Endothelial cell of umbilical vein (primary cell): ENCODE data around the gene JMJD7. TPM values are rescaled to one million over a fixed set of nuclear protein-coding genes. Genes with fewer than 3 reads are reported as not detected.

Experiments used
- BruUV-seq: library from RNA; stranded (reverse); fragments of 400-500 nt; replicated peaks from 2 replicates; lab custom pipeline; 2021; lab: Mats Ljungman, UMichigan
- CTCF ChIA-PET: fragments of 300-600, 350-600 bp; sonication (Branson Sonifier 250); formaldehyde crosslinking; loops from one replicate; lab custom pipeline; 2021; ENCODE audit warnings: antibody characterized with exemption, inconsistent platforms; lab: Charles Lee
- POLR2A ChIA-PET: fragments of 300-600, 350-600 bp; sonication (Branson Sonifier 250); formaldehyde crosslinking; loops from one replicate; lab custom pipeline; 2021; ENCODE audit warnings: antibody characterized with exemption, inconsistent platforms; lab: Charles Lee
- DNase-seq: peaks from one replicate; pipeline ENCODE4 v3.0.0-alpha.2; 2011; ENCODE audit warnings: low read depth, low spot score
- FAIRE-seq: peaks from 2 replicates; lab custom pipeline; 2011; peaks lifted over from hg19 to GRCh38; lab: Jason Lieb, UNC
- H2AFZ ChIP-seq: 2 replicates; pipeline ENCODE4 v1.6.0; 2012; ENCODE audit warnings: low read depth, low read length, control low read depth, inconsistent platforms
- H3K27ac ChIP-seq: 2 replicates; pipeline ENCODE4 v1.5.1; 2011; ENCODE audit warnings: low read depth, mild to moderate bottlenecking, control low read depth, low read length, moderate library complexity; ENCODE audit not compliant: insufficient read depth
- H3K27me3 ChIP-seq, 2 experiments: 2 replicates each; pipeline versions ENCODE4 v1.6.0 to v1.6.1; 2011; ENCODE audit warnings: low read length in 2 of 2, mixed read lengths in 1 of 2; ENCODE audit not compliant: control insufficient read depth in 2 of 2, insufficient read depth in 2 of 2
- H3K36me3 ChIP-seq, 2 experiments: 2 replicates in 1 of 2; 3 replicates in 1 of 2; pipeline ENCODE4 v1.5.1; 2011; ENCODE audit warnings: low read length in 2 of 2, mild to moderate bottlenecking in 1 of 2, moderate library complexity in 1 of 2; ENCODE audit not compliant: control insufficient read depth in 2 of 2, insufficient read depth in 2 of 2; ENCODE audit errors: extremely low read depth in 1 of 2
- H3K4me1 ChIP-seq: 3 replicates; pipeline ENCODE4 v1.5.1; 2011; ENCODE audit warnings: mild to moderate bottlenecking, low read length; ENCODE audit not compliant: control insufficient read depth, insufficient read depth; ENCODE audit errors: extremely low read depth
- H3K4me2 ChIP-seq: 2 replicates; pipeline ENCODE4 v1.6.1; 2011; ENCODE audit warnings: low read length, control low read depth, mixed read lengths; ENCODE audit not compliant: insufficient read depth
- H3K4me3 ChIP-seq, 3 experiments: fragments of 200-600 bp in 1 of 3; sonication (generic), shearing (Covaris generic) in 1 of 3; replicated peaks in 1 of 3; 2 replicates each; pipeline ENCODE4 v1.5.1; 2011 to 2016; ENCODE audit warnings: control low read depth in 3 of 3, low read length in 3 of 3, mild to moderate bottlenecking in 2 of 3, inconsistent platforms in 1 of 3, low read depth in 1 of 3, moderate library complexity in 1 of 3; ENCODE audit not compliant: insufficient read depth in 1 of 3
- H3K79me2 ChIP-seq: 2 replicates; pipeline ENCODE4 v1.6.0; 2012; ENCODE audit warnings: low read length, inconsistent platforms; ENCODE audit not compliant: control insufficient read depth, insufficient read depth
- H3K9ac ChIP-seq: replicated peaks from 2 replicates; pipeline ENCODE3; 2011; ENCODE audit warnings: low read length, control low read depth; ENCODE audit not compliant: insufficient read depth; ENCODE audit errors: extremely low read depth
- H3K9me1 ChIP-seq: replicated peaks from 3 replicates; pipeline ENCODE4 v1.6.0; 2011; ENCODE audit warnings: mild to moderate bottlenecking, low read length; ENCODE audit not compliant: control insufficient read depth, insufficient read depth; ENCODE audit errors: extremely low read depth
- H3K9me3 ChIP-seq: replicated peaks from 2 replicates; pipeline ENCODE4 v1.5.1; 2012; ENCODE audit warnings: low read length, inconsistent platforms; ENCODE audit not compliant: control insufficient read depth, insufficient read depth
- H4K20me1 ChIP-seq: replicated peaks from 2 replicates; pipeline ENCODE3; 2011; ENCODE audit warnings: mild to moderate bottlenecking, low read length; ENCODE audit not compliant: control insufficient read depth, insufficient read depth; ENCODE audit errors: extremely low read depth
- EZH2 ChIP-seq: IDR thresholded peaks from 2 replicates; pipeline ENCODE4 v1.6.1; 2012; ENCODE audit warnings: borderline replicate concordance, low read depth, mild to moderate bottlenecking, moderate library complexity, low read length, inconsistent platforms; ENCODE audit not compliant: severe bottlenecking
- FOS ChIP-seq: IDR thresholded peaks from 2 replicates; pipeline ENCODE4 v1.6.1; 2011; ENCODE audit warnings: mild to moderate bottlenecking, low read length, moderate library complexity, borderline replicate concordance; ENCODE audit not compliant: insufficient read depth
- GATA2 ChIP-seq: IDR thresholded peaks from 2 replicates; pipeline ENCODE4 v1.7.0; 2011; ENCODE audit warnings: low read depth, mild to moderate bottlenecking, moderate library complexity, mixed read lengths, low read length; ENCODE audit not compliant: insufficient read length, insufficient read depth
- JUN ChIP-seq: IDR thresholded peaks from 2 replicates; pipeline ENCODE4 v1.6.1; 2011; ENCODE audit warnings: borderline replicate concordance, low read depth; ENCODE audit not compliant: insufficient read length, insufficient read depth
- MYC ChIP-seq: IDR thresholded peaks from one replicate; pipeline ENCODE4 v1.6.1; 2011; ENCODE audit warnings: mild to moderate bottlenecking, low read depth, low read length
- POLR2A ChIP-seq: IDR thresholded peaks from 2 replicates; pipeline ENCODE4 v1.6.1; 2012; ENCODE audit warnings: low read depth, mild to moderate bottlenecking, control low read depth, low read length
- POLR2AphosphoS5 ChIP-seq: IDR thresholded peaks from 2 replicates; pipeline ENCODE4 v1.6.1; 2012; ENCODE audit warnings: low read depth, mild to moderate bottlenecking, control low read depth, low read length, moderate library complexity; ENCODE audit not compliant: insufficient read depth
- dilution Hi-C: fragments of 300-500 bp; cut with MboI; formaldehyde crosslinking; loops from one replicate; pipeline ENCODE4 v1.15.0; 2019; ENCODE audit warnings: low sequenced_read_pairs; ENCODE audit not compliant: extremely low pct_ligation_motif_present
- intact Hi-C: fragments of 100-400 bp; cut with micrococcal nuclease; formaldehyde crosslinking; loops from one replicate; pipeline ENCODE4 v1.10.0; 2022
- polyA plus RNA-seq, 4 experiments: library from polyadenylated mRNA; depleted of rRNA in 3 of 4; stranded (reverse) in 3 of 4; unstranded in 1 of 4; fragments of >200 nt; gene quantifications; 2 replicates each; pipeline versions ENCODE4 v1.2.1 to v1.2.3, GENCODE V29; 2011 to 2012; ENCODE audit warnings: missing spikeins in 1 of 4
- total RNA-seq: library from RNA; stranded (reverse); gene quantifications from 2 replicates; pipeline ENCODE4 v1.2.3, GENCODE V29; 2021
- TF ChIP-seq, protein P1 (sequence below), 2 donors: IDR thresholded peaks; 1 replicate in 1 of 2; 2 replicates in 1 of 2; pipeline ENCODE4 v1.5.1; 2011; ENCODE audit warnings: low read length in 2 of 2, mild to moderate bottlenecking in 2 of 2, moderate library complexity in 2 of 2, control low read depth in 1 of 2, inconsistent platforms in 1 of 2, low read depth in 1 of 2; ENCODE audit not compliant: insufficient read depth in 1 of 2; ENCODE audit errors: extremely low read depth in 1 of 2
- TF ChIP-seq, protein P2 (sequence below): IDR thresholded peaks from 2 replicates; pipeline ENCODE4 v1.6.1; 2011; ENCODE audit not compliant: insufficient read depth, insufficient read length

JMJD7 gene
- total and polyA plus RNA-seq, 2 donors (not counting 3 experiments of a cell fraction or from before 2014, with no cell fraction given): 7.3 to 11.4 TPM

DNA sequence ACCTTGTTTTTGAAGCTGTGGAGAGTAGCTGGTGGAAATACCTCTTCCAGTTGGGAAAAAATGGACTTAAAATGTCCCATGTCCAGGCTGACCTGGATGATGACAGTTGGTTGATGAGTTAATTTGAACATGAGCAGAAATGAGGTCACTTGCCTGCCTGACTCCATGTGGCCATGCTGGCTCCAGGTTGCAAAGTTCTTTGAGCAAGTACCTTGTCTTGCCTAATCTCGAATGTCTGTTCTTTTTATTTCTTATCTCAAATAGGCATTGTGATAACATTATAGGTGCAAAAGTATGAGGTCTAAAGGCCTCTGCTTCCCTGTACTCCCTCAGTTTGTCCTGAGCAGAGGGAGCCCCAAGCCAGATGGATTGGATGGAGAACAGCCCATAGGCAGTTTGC is 44.6 kb upstream of the JMJD7 start:
- no peak for DNase-seq
- POLR2A ChIA-PET: no interaction called here
- no peak overlapping the region for H3K4me2 ChIP-seq
- no peaks in the 10 kb centered on the region for H3K9me1 ChIP-seq
- TF ChIP-seq, protein P1, sequence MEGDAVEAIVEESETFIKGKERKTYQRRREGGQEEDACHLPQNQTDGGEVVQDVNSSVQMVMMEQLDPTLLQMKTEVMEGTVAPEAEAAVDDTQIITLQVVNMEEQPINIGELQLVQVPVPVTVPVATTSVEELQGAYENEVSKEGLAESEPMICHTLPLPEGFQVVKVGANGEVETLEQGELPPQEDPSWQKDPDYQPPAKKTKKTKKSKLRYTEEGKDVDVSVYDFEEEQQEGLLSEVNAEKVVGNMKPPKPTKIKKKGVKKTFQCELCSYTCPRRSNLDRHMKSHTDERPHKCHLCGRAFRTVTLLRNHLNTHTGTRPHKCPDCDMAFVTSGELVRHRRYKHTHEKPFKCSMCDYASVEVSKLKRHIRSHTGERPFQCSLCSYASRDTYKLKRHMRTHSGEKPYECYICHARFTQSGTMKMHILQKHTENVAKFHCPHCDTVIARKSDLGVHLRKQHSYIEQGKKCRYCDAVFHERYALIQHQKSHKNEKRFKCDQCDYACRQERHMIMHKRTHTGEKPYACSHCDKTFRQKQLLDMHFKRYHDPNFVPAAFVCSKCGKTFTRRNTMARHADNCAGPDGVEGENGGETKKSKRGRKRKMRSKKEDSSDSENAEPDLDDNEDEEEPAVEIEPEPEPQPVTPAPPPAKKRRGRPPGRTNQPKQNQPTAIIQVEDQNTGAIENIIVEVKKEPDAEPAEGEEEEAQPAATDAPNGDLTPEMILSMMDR (IDR thresholded peaks at IDR 0.05; ENCODE audit: extremely low read depth in 1 of 2, insufficient read depth in 1 of 2, low read depth in 1 of 2, low read length in 2 of 2): no peak
- TF ChIP-seq, protein P2, sequence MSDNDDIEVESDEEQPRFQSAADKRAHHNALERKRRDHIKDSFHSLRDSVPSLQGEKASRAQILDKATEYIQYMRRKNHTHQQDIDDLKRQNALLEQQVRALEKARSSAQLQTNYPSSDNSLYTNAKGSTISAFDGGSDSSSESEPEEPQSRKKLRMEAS: no peak
- TF ChIP-seq POLR2AphosphoS5 (no peak), MYC (no peak), EZH2 (no peak), JUN (no peak), GATA2 (no peak), POLR2A (no peak), FOS (no peak)
- H3K36me3 ChIP-seq: no peaks in the 10 kb centered on the region
- H3K79me2 ChIP-seq: peaks cover 80% of the 10 kb centered on the region
- intact Hi-C loops (no loop called here), dilution Hi-C loops (no loop called here)
- no peak overlapping the region for H3K27ac ChIP-seq
- BruUV-seq: no TSS peak
- H3K4me3 ChIP-seq: no peak overlapping the region
- H2AFZ ChIP-seq: no peak overlapping the region
- no peaks in the 10 kb centered on the region for H3K27me3 ChIP-seq
- no peaks in the 10 kb centered on the region for H4K20me1 ChIP-seq
- no peak overlapping the region for H3K9ac ChIP-seq
- H3K4me1 ChIP-seq: peaks cover 28% of the 10 kb centered on the region
- CTCF ChIA-PET: interaction anchor here (1.2 to 13.5 kb wide), 3 partner anchors 10 to 26 kb away, joined by 3 to 219 read pairs (median 26); partner anchors contain the start of gene MAPKBP1
- H3K9me3 ChIP-seq: no peaks in the 10 kb centered on the region
- FAIRE-seq: no peak
